Measurements from ENCODE around the gene USH1C.

DNA sequence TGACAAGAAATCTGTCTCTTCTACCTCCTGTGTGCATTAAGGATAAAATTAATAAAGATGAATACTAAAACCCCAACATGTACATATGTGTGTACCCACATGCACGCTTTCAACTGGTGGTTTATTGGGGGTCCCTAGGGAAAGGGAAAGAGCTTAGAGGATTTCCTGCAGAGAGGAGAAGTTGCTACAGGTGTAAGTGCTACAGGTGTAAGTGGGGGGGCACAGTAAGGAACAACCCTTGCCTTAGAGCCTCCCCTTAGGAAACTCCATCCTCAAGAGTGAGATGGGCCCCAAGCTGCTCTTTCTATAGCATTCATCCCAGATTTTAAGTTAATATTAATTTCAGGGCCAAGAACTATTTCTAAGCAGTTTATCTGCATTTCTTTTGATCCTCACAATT, 55.7 kb downstream of the USH1C start:
- TF ChIP-seq FOXK1 (CRISPR knock-in tag; IDR thresholded peaks at IDR 0.05; ENCODE audit: borderline replicate concordance) (no peak), MCM2 (IDR thresholded peaks at IDR 0.05; ENCODE audit: low read depth) (no peak), ZNF766 (CRISPR knock-in tag; conservative IDR thresholded peaks at IDR 0.05) (no peak), TAF1 (IDR thresholded peaks at IDR 0.05; ENCODE audit: control insufficient read depth, extremely low read depth, insufficient read depth, low read length, severe bottlenecking) (no peak), POLR2A (conservative IDR thresholded peaks at IDR 0.05) (no peak), JUNB (CRISPR knock-in tag; conservative IDR thresholded peaks at IDR 0.05) (no peak), BRF1 (IDR thresholded peaks at IDR 0.05; ENCODE audit: borderline replicate concordance, extremely low read depth, insufficient read length) (no peak), NRF1 (conservative IDR thresholded peaks at IDR 0.05 in 1 of 2, IDR thresholded peaks at IDR 0.05 in 1 of 2) (no peak)
- TF ChIP-seq, protein P1, sequence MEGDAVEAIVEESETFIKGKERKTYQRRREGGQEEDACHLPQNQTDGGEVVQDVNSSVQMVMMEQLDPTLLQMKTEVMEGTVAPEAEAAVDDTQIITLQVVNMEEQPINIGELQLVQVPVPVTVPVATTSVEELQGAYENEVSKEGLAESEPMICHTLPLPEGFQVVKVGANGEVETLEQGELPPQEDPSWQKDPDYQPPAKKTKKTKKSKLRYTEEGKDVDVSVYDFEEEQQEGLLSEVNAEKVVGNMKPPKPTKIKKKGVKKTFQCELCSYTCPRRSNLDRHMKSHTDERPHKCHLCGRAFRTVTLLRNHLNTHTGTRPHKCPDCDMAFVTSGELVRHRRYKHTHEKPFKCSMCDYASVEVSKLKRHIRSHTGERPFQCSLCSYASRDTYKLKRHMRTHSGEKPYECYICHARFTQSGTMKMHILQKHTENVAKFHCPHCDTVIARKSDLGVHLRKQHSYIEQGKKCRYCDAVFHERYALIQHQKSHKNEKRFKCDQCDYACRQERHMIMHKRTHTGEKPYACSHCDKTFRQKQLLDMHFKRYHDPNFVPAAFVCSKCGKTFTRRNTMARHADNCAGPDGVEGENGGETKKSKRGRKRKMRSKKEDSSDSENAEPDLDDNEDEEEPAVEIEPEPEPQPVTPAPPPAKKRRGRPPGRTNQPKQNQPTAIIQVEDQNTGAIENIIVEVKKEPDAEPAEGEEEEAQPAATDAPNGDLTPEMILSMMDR (IDR thresholded peaks at IDR 0.05 in 2 of 3, conservative IDR thresholded peaks at IDR 0.05 in 1 of 3; ENCODE audit: insufficient read depth in 2 of 3, low read depth in 1 of 3, low read length in 3 of 3): no peak
- TF ChIP-seq, protein P2, sequence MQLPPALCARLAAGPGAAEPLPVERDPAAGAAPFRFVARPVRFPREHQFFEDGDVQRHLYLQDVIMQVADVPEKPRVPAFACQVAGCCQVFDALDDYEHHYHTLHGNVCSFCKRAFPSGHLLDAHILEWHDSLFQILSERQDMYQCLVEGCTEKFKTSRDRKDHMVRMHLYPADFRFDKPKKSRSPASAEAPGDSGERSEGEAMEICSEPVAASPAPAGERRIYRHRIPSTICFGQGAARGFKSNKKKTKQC (CRISPR knock-in tag; IDR thresholded peaks at IDR 0.05): no peak
